BLaER1 treated with 17β-estradiol and CSF1 and Interleukin-3, amounts not matched to agents 10 nM and 100 nM (cell line): ENCODE results near the gene GMDS.
A peak's percentile ranks its signal among the peaks of the same experiment; 100 is the strongest.

Experiments
- H3K27ac ChIP-seq, 11 experiments: shearing (Covaris generic); formaldehyde crosslinking; 2 replicates each; pipeline ENCODE4 v1.8.1; 2022
- H3K27me3 ChIP-seq, 11 experiments: shearing (Covaris generic); formaldehyde crosslinking; 2 replicates each; pipeline ENCODE4 v1.8.1; 2022
- H3K36me3 ChIP-seq, 11 experiments: shearing (Covaris generic); formaldehyde crosslinking; 2 replicates each; pipeline ENCODE4 v1.8.1; 2022
- H3K4me1 ChIP-seq, 10 experiments: shearing (Covaris generic); formaldehyde crosslinking; 2 replicates each; pipeline ENCODE4 v1.8.1; 2022
- H3K4me2 ChIP-seq, 11 experiments: shearing (Covaris generic); formaldehyde crosslinking; 2 replicates each; pipeline ENCODE4 v1.8.1; 2022
- H3K4me3 ChIP-seq, 10 experiments: shearing (Covaris generic); formaldehyde crosslinking; 2 replicates each; pipeline ENCODE4 v1.8.1; 2022
- H3K9ac ChIP-seq, 11 experiments: shearing (Covaris generic); formaldehyde crosslinking; 2 replicates each; pipeline ENCODE4 v1.8.1; 2022
- H3K9me3 ChIP-seq, 11 experiments: shearing (Covaris generic); formaldehyde crosslinking; replicated peaks in 1 of 11; 2 replicates each; pipeline ENCODE4 v1.8.1; 2022
- H4K20me1 ChIP-seq, 11 experiments: shearing (Covaris generic); formaldehyde crosslinking; 2 replicates each; pipeline ENCODE4 v1.8.1; 2022
- Cebpa-rat ChIP-seq, 11 experiments: shearing (Covaris generic); IDR thresholded peaks; 2 replicates each; pipeline ENCODE4 v1.8.1; 2022

Gene GMDS

DNA sequence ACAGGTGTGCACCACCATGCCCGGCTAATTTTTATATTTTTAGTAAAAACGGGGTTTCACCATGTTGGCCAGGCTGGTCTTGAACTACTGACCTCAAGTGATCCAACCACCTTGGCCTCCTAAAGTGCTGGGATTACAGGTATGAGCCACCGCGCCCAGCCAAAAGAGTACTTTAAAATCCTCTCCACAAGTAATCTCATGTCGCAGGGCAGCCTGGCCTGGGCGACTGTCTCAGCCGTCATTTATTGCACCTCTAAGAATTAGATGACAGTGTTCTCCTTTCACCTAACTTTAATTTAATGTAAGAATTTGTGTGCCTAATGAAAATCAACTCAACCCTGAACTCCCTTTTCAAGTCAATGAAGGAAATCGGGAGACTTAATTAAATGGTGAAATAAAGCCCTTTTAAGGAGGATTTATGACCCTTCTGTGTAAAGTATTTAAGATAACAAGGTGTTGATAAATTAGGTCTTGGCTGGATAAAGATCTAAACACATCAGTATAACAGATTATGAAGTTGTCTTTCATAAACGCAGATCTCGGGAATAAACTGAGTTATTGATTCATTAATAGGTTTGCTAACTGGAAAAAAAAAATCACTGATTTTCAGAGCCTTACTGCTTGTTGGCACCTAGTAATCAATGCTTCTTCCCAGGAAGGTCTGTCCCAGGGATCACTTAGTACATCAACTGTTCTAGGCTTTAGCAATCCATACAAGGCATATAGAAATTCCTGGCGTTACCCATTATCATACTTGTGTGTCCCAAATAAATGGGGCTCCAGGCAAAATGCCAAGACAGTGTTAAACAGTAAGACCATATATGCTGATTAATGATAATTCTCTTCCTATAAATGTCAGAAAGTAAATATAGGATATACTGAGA is 209.3 kb downstream of the GMDS start:
- no peak overlapping the region for H3K4me2 ChIP-seq
- no peaks in the 10 kb centered on the region for H3K27me3 ChIP-seq
- H3K9ac ChIP-seq, result no peak overlapping the region
- H3K9me3 ChIP-seq, result no peaks in the 10 kb centered on the region
- no peaks in the 10 kb centered on the region for H3K36me3 ChIP-seq
- no peaks in the 10 kb centered on the region for H3K4me1 ChIP-seq
- no peak overlapping the region for H3K4me3 ChIP-seq
- no peak overlapping the region for H3K27ac ChIP-seq
- no peak for TF ChIP-seq Cebpa-rat (IDR thresholded peaks at IDR 0.05)
- no peaks in the 10 kb centered on the region for H4K20me1 ChIP-seq

DNA sequence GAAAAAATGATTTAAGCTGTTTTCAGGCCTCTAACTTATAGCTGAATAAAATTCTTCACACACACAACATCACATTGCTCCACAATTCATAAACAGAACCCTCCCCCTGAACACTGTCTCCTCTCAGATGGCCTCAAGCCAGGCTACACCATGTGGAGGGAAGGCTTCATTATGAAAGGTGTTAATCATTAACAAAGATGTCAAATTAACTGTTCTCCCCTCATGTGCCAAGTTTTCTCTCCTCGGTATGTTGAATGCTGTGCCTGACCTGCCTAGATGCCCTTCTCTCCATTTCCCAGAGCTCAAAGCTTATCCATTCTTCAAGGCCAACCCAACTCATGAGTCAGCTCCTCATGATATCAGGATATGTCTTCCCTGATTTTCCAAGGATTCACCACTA is 210.4 kb downstream of the GMDS start:
- H4K20me1 ChIP-seq, result no peaks in the 10 kb centered on the region
- no peak overlapping the region for H3K27ac ChIP-seq
- no peaks in the 10 kb centered on the region for H3K27me3 ChIP-seq
- no peaks in the 10 kb centered on the region for H3K9me3 ChIP-seq
- TF ChIP-seq Cebpa-rat (IDR thresholded peaks at IDR 0.05), result no peak
- no peak overlapping the region for H3K4me3 ChIP-seq
- H3K36me3 ChIP-seq, result no peaks in the 10 kb centered on the region
- H3K4me1 ChIP-seq, result no peaks in the 10 kb centered on the region
- no peak overlapping the region for H3K4me2 ChIP-seq
- H3K9ac ChIP-seq, result no peak overlapping the region

DNA sequence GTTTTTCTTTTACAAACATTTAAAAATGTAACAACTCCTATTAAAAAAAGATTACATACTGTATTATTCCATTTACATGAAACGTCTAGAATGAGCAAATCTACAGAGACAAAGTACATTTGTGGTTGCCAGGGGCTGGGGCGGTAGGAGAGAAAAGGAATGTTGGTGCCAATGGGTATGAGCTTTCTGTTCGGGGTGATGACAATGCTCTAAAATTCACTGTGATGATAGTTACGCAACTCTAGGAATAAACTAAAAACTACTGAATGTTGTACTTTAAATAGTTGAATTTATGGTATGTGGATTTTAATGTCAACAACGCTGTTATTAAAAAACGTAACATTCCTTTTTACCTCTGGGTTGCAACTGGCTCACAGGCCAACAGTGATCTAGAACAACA is 211.1 kb downstream of the GMDS start:
- H3K4me1 ChIP-seq, result peaks cover 0 to under 1% (median 0%) of the 10 kb centered on the region in 10 experiments; a peak in 1 of 20 replicates
- no peak overlapping the region for H3K4me3 ChIP-seq
- no peak overlapping the region for H3K27ac ChIP-seq
- no peaks in the 10 kb centered on the region for H3K27me3 ChIP-seq
- no peaks in the 10 kb centered on the region for H4K20me1 ChIP-seq
- H3K9me3 ChIP-seq, result no peaks in the 10 kb centered on the region
- H3K36me3 ChIP-seq, result no peaks in the 10 kb centered on the region
- no peak overlapping the region for H3K9ac ChIP-seq
- TF ChIP-seq Cebpa-rat (IDR thresholded peaks at IDR 0.05), result peak in 3 of 11 experiments; percentile 11 to 63 (median 32); a peak in 2 of 22 replicates
- no peak overlapping the region for H3K4me2 ChIP-seq

DNA sequence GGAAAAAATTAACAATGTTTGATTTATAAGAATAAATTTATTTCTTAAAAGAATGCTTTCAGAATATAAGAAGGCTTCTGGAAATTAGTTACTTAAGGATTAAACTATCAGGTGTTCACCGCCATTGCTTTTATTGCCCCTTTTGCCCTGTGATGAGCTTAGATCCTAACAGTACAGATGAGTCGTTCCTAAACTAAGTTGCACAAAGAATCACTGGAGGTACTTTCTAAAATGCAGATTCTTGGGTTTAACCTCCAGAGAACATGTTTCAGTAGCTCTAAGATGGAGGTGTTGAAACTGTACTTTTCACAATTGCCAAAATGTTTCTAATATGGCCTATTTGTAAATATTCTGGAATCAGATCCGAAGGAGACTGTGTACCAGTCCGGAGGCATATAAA is 211.9 kb downstream of the GMDS start:
- Histone ChIP-seq H3K27me3 (no peaks in the 10 kb centered on the region), H3K27ac (no peak overlapping the region), H3K4me2 (no peak overlapping the region), H3K9me3 (no peaks in the 10 kb centered on the region), H3K36me3 (no peaks in the 10 kb centered on the region), H3K4me3 (no peak overlapping the region), H3K4me1 (peaks cover 0 to 8% (median 3%) of the 10 kb centered on the region in 10 experiments; a peak in 15 of 20 replicates), H3K9ac (no peak overlapping the region), H4K20me1 (no peaks in the 10 kb centered on the region)
- no peak for TF ChIP-seq Cebpa-rat (IDR thresholded peaks at IDR 0.05)

DNA sequence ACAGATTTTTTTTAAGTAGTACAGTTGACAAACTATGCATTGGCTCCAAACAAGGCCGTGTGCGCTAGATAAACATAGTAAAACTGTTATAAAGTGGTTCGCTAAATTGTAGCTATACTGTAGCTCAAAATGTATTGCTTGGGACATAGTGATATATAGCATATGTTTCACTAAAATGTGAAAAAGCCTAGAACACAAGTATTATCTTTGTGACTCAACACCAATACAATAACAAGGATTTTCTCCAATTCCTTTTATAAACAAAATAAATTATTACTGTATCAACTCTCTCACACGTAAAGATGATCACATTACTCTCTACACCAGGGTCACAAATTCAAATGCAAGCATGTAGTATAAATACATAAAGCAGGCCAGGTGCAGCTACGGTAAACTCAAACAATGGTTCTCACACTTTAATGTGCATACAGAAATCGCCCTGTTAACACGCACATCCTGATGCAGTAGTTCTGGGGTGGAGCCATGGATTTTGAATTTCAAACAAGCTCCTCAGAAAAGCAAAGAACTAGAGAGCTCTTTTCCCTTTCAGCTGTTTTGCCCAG is 214.6 kb downstream of the GMDS start:
- Histone ChIP-seq H3K4me3 (no peak overlapping the region), H3K36me3 (no peaks in the 10 kb centered on the region), H3K27ac (no peak overlapping the region)

DNA sequence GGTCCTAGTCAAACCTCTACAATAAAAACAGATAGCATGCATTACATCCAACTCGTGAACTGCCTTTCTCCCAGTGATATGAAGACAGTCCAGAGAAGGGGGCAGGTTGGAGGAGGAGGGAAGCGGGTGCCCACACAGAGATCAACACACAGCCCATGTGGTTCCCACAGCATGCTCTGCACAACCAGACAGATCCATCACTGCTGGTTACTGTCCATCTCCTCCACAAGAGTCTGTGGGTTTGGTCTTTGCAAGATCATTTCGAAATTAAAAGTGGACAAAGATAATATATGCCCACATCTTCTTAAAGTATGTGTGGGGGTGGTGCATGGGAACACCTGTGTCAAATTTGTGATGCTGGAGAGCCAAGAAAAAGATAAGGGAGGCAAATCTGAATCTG is 215.5 kb downstream of the GMDS start:
- Histone ChIP-seq H3K36me3 (no peaks in the 10 kb centered on the region), H3K4me2 (no peak overlapping the region)

More for the DNA sequence above, 214.6 kb downstream of the GMDS start:
- no peak overlapping the region for H3K4me2 ChIP-seq
- no peaks in the 10 kb centered on the region for H3K27me3 ChIP-seq
- H3K9ac ChIP-seq, result no peak overlapping the region
- H3K9me3 ChIP-seq, result no peaks in the 10 kb centered on the region
- H3K4me1 ChIP-seq, result peaks cover 0 to 15% (median 6%) of the 10 kb centered on the region in 10 experiments; a peak in 15 of 20 replicates
- TF ChIP-seq Cebpa-rat (IDR thresholded peaks at IDR 0.05), result no peak
- H4K20me1 ChIP-seq, result no peaks in the 10 kb centered on the region

DNA sequence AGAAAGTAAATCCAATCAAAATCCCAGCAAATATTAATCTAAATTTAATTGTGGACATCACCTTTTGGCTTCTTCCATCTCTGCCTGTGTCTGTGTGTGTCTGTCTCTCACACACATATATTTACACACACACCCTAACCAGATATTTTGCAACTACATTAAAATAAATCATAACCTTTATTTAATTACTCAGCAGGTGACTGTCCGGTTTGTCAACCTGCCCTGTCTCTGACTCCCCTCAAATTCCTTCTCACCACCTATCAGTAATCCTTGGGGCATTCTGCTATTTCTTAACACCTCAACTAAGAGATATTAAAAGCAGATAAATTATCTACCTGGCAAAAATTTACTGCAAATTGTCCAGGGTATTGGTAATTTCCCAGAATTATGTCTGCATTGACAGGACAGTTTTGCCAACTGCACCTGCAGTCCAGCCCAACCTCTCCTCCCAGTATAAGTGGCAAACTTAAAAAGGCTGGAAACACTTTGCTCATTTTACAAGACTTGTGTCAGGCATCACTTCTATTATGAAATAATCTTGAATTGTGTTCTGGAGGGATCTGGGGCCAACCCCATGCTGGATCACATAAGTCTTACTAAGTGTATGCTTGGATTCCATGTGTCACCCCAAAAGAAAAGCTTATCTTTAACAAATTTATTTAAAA is 216.1 kb downstream of the GMDS start:
- Histone ChIP-seq H3K9me3 (no peaks in the 10 kb centered on the region), H3K4me1 (peaks cover 0 to 15% (median 6%) of the 10 kb centered on the region in 10 experiments; a peak in 15 of 20 replicates), H3K4me2 (peak overlapping the region in 1 of 11 experiments; percentile 32; a peak in 1 of 22 replicates), H3K27me3 (no peaks in the 10 kb centered on the region), H3K4me3 (no peak overlapping the region), H3K36me3 (no peaks in the 10 kb centered on the region), H4K20me1 (no peaks in the 10 kb centered on the region), H3K27ac (no peak overlapping the region), H3K9ac (no peak overlapping the region)
- TF ChIP-seq Cebpa-rat (IDR thresholded peaks at IDR 0.05), result no peak

More for the DNA sequence above, 215.5 kb downstream of the GMDS start:
- H4K20me1 ChIP-seq, result no peaks in the 10 kb centered on the region
- no peaks in the 10 kb centered on the region for H3K9me3 ChIP-seq
- H3K4me1 ChIP-seq, result peaks cover 0 to 15% (median 6%) of the 10 kb centered on the region in 10 experiments; a peak in 15 of 20 replicates
- no peak overlapping the region for H3K9ac ChIP-seq
- TF ChIP-seq Cebpa-rat (IDR thresholded peaks at IDR 0.05), result no peak
- no peak overlapping the region for H3K27ac ChIP-seq
- no peak overlapping the region for H3K4me3 ChIP-seq
- no peaks in the 10 kb centered on the region for H3K27me3 ChIP-seq

DNA sequence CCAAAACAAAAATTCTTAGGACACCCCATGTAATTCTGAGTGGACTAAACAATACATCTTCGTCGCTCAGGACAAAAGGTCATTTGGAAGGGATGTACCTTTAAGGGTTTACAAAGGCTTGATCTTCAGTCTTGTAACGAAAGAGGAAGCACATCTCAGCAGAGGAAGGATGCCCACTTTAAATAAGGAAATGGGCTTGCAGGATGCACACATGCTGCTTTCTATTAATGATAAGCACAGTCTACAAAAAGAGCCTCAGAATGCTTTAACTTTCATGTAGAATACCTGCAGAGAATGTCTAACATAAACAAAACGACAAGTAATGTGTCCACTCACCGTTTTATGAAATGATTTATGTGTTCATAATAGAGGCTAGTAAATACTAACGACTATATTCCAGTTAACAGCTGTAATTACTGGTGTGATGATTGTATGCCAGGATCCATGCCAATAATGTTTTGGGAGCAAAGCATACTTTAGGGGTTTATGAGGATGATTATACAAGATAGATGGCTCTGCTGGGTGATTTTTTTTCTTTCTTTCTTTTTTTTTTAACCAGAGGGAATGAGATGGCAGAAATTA is 216.9 kb downstream of the GMDS start:
- no peaks in the 10 kb centered on the region for H4K20me1 ChIP-seq
- peaks cover 0 to 15% (median 6%) of the 10 kb centered on the region in 10 experiments; a peak in 15 of 20 replicates for H3K4me1 ChIP-seq
- no peaks in the 10 kb centered on the region for H3K27me3 ChIP-seq
- H3K4me3 ChIP-seq, result no peak overlapping the region
- H3K9ac ChIP-seq, result no peak overlapping the region
- no peaks in the 10 kb centered on the region for H3K9me3 ChIP-seq
- no peak overlapping the region for H3K27ac ChIP-seq
- H3K4me2 ChIP-seq, result peak overlapping the region in 8 of 11 experiments; percentile 11 to 51 (median 25); a peak in 11 of 22 replicates
- no peaks in the 10 kb centered on the region for H3K36me3 ChIP-seq
- no peak for TF ChIP-seq Cebpa-rat (IDR thresholded peaks at IDR 0.05)

DNA sequence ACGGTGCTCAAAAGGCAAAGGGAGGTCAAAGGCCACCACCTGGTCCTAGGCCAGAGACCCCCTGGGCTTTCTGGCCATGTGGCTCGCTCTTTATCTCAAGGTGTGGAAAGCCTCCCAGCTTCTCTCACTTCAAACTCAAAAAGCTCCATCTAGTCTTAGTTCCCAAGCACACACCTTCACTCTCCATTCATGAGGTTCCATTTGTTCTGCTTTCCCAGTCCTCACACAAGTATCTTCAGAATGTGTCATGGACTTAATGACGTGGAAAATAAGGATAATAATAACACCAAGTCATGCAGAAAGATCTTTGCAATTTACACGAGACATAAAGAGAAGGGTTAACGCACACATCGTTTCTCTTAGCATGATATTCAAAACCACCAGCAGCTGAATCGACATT is 219.3 kb downstream of the GMDS start:
- peaks cover 0 to 21% (median 13%) of the 10 kb centered on the region in 10 experiments; a peak in 17 of 20 replicates for H3K4me1 ChIP-seq
- H3K9me3 ChIP-seq, result no peaks in the 10 kb centered on the region
- no peak for TF ChIP-seq Cebpa-rat (IDR thresholded peaks at IDR 0.05)
- H3K27ac ChIP-seq, result no peak overlapping the region
- H3K36me3 ChIP-seq, result no peaks in the 10 kb centered on the region
- no peaks in the 10 kb centered on the region for H4K20me1 ChIP-seq
- no peak overlapping the region for H3K9ac ChIP-seq
- no peak overlapping the region for H3K4me3 ChIP-seq
- H3K27me3 ChIP-seq, result no peaks in the 10 kb centered on the region
- no peak overlapping the region for H3K4me2 ChIP-seq
